K562 (cell line): ENCODE data around the gene ARAP1.

Experiments used
- CTCF ChIP-seq, 3 experiments: IDR thresholded peaks in 2 of 3; conservative IDR thresholded peaks in 1 of 3; 2 replicates each; pipeline ENCODE4 v1.5.1; 2011 to 2012; ENCODE audit warnings: low read length in 3 of 3, mild to moderate bottlenecking in 3 of 3, control low read depth in 2 of 3, improper control_type of control experiment in 1 of 3, inconsistent platforms in 1 of 3, low read depth in 1 of 3, mixed read lengths in 1 of 3, moderate library complexity in 1 of 3; ENCODE audit not compliant: insufficient read depth in 2 of 3
- GABPB1 ChIP-seq: sonication (generic); formaldehyde crosslinking; IDR thresholded peaks from 2 replicates; pipeline ENCODE4 v1.8.0; 2022; ENCODE audit warnings: mild to moderate bottlenecking, missing genetic modification reagents
- POLR2A ChIP-seq: fragments of 450-650 bp; conservative IDR thresholded peaks from 2 replicates; pipeline ENCODE4 v1.6.1; 2016
- PREB ChIP-seq: sonication (generic); formaldehyde crosslinking; IDR thresholded peaks from 2 replicates; pipeline ENCODE4 v1.8.1; 2023; ENCODE audit warnings: mild to moderate bottlenecking, missing genetic modification reagents
- SRF ChIP-seq, 2 experiments: fragments of 250-450, 450-650 bp in 1 of 2; sonication (Bioruptor Pico) in 1 of 2; sonication (generic) in 1 of 2; formaldehyde crosslinking; IDR thresholded peaks; 2 replicates each; pipeline versions ENCODE4 v1.5.0 to v1.5.1; 2020 to 2022; ENCODE audit warnings: mild to moderate bottlenecking in 1 of 2, missing genetic modification reagents in 1 of 2
- ZNF274 ChIP-seq: IDR thresholded peaks from 2 replicates; pipeline ENCODE4 v1.6.1; 2011; ENCODE audit warnings: low read depth, mild to moderate bottlenecking, low read length, moderate library complexity, borderline replicate concordance
- ZNF311 ChIP-seq: fragments of 250-450 bp; sonication (Bioruptor Pico); IDR thresholded peaks from 2 replicates; pipeline ENCODE4 v1.4.0; 2020; ENCODE audit warnings: mild to moderate bottlenecking, moderate library complexity
- TF ChIP-seq, protein P1 (sequence below), 2 experiments: fragments of 450-650 bp in 1 of 2; IDR thresholded peaks; 2 replicates each; pipeline ENCODE4 v1.6.1; 2011 to 2017; ENCODE audit warnings: low read depth in 2 of 2, antibody characterized with exemption in 1 of 2, borderline replicate concordance in 1 of 2, low read length in 1 of 2, mild to moderate bottlenecking in 1 of 2, mixed read lengths in 1 of 2; ENCODE audit not compliant: control insufficient read depth in 1 of 2

- no peak for TF ChIP-seq PREB (CRISPR knock-in tag)
- TF ChIP-seq, protein P1, sequence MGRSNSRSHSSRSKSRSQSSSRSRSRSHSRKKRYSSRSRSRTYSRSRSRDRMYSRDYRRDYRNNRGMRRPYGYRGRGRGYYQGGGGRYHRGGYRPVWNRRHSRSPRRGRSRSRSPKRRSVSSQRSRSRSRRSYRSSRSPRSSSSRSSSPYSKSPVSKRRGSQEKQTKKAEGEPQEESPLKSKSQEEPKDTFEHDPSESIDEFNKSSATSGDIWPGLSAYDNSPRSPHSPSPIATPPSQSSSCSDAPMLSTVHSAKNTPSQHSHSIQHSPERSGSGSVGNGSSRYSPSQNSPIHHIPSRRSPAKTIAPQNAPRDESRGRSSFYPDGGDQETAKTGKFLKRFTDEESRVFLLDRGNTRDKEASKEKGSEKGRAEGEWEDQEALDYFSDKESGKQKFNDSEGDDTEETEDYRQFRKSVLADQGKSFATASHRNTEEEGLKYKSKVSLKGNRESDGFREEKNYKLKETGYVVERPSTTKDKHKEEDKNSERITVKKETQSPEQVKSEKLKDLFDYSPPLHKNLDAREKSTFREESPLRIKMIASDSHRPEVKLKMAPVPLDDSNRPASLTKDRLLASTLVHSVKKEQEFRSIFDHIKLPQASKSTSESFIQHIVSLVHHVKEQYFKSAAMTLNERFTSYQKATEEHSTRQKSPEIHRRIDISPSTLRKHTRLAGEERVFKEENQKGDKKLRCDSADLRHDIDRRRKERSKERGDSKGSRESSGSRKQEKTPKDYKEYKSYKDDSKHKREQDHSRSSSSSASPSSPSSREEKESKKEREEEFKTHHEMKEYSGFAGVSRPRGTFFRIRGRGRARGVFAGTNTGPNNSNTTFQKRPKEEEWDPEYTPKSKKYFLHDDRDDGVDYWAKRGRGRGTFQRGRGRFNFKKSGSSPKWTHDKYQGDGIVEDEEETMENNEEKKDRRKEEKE (IDR thresholded peaks at IDR 0.05; ENCODE audit: borderline replicate concordance in 1 of 2, control insufficient read depth in 1 of 2, low read depth in 2 of 2, low read length in 1 of 2): no peak
- no peak for TF ChIP-seq SRF (CRISPR knock-in tag; IDR thresholded peaks at IDR 0.05)
- TF ChIP-seq ZNF274: no peak
- TF ChIP-seq GABPB1 (CRISPR knock-in tag): no peak
- TF ChIP-seq CTCF (IDR thresholded peaks at IDR 0.05 in 2 of 3, conservative IDR thresholded peaks at IDR 0.05 in 1 of 3; ENCODE audit: insufficient read depth in 2 of 3, low read depth in 1 of 3, low read length in 3 of 3): peak in 1 of 3 experiments; percentile 48; a peak in 2 of 6 replicates
- no peak for TF ChIP-seq POLR2A
- no peak for TF ChIP-seq ZNF311 (CRISPR knock-in tag)
Observed at GRCh38 chr11:72693271-72693968, 58.8 kb downstream of the ARAP1 start.
